ENCODE measurements around the gene ACKR2. TPM values are rescaled to one million over a fixed set of nuclear protein-coding genes. Genes with fewer than 3 reads are reported as not detected.
A peak's percentile ranks its signal among the peaks of the same experiment; 100 is the strongest.

Gene ACKR2
- total and polyA plus RNA-seq, 3 donors from 2014 or later, result 2.7 to 7.8 (median 3.4) TPM

DNA sequence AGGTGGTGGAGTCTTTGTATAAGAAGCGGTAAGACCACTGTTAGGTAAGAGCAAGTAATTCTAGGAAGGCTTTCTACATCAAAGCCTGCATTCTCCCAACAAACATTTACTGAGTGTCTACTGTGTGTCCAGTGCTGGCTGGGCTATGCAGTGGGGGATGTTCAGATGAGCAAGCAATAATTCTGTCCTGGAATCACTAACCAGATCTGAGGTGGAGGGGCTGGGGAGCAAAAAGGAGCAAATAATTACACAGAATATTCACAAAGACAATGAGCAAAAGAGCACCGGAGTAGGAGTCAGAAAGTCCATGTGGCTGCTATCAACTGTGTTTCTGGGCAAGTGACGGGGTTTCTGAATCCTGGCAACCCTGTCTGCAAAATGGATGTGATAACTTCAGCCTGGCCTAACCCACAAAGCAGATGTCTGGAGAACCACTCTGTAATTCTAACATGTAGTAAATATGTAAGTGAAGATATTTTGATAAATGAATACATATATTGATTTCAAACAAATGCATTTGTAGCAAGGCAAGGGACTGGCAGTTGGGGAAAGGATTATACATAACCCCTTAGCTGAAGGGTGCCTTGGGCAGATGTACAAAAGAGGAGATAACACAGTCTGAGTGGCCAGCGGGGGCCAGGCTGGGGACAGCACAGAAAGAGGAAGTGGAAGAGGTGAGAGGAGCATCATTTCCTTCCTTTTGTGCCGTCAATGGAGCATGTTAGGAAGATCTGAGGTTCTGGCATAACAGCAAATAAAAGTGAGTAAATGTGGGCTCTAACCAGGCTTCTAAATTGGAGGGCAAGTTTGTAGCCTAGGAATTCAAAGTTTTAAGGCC lies 37.7 kb downstream of the ACKR2 start:
- TF ChIP-seq POLR2A (IDR thresholded peaks at IDR 0.05) (no peak), CTCF (IDR thresholded peaks at IDR 0.05) (no peak)
- WGBS, 2 donors, result 46 to 49% methylated on average over 5 of the region's 5 CpGs
- Histone ChIP-seq H3K27me3 (no peaks in the 10 kb centered on the region), H3K36me3 (ENCODE audit: low read depth, missing control alignments) (no peaks in the 10 kb centered on the region), H3K27ac (peak overlapping the region in 1 of 2 donors; percentile 57), H3K4me3 (no peak overlapping the region), H3K9me3 (no peaks in the 10 kb centered on the region), H3K4me1 (peaks cover 35% of the 10 kb centered on the region)
- no peak for DNase-seq
- intact Hi-C loops (cut with DNase I; ENCODE audit: low total_unique reads), result no loop called here

GRCh38 chr3:42847731-42848130 lies 38.5 kb downstream of the ACKR2 start:
- intact Hi-C loops (cut with DNase I; ENCODE audit: low total_unique reads), result no loop called here
- TF ChIP-seq POLR2A (IDR thresholded peaks at IDR 0.05), result no peak
- no peak for TF ChIP-seq CTCF (IDR thresholded peaks at IDR 0.05)
- Histone ChIP-seq H3K4me1 (peaks cover 41% of the 10 kb centered on the region), H3K36me3 (ENCODE audit: low read depth, missing control alignments) (no peaks in the 10 kb centered on the region), H3K4me3 (no peak overlapping the region), H3K27me3 (no peaks in the 10 kb centered on the region), H3K9me3 (no peaks in the 10 kb centered on the region), H3K27ac (peak overlapping the region in 1 of 2 donors; percentile 35)
- 64 to 75% methylated on average over 4 of the region's 4 CpGs for WGBS, 2 donors
- no peak for DNase-seq

- intact Hi-C loops (cut with DNase I; ENCODE audit: low total_unique reads), result no loop called here
- DNase-seq, result no peak
- no peaks in the 10 kb centered on the region for H3K36me3 ChIP-seq (ENCODE audit: low read depth, missing control alignments)
- H3K9me3 ChIP-seq, result no peaks in the 10 kb centered on the region
- 94% methylated on average over 7 of the region's 7 CpGs for whole genome bisulfite sequencing, 2 donors
- H3K4me1 ChIP-seq, result peaks cover 41% of the 10 kb centered on the region
- no peak for TF ChIP-seq POLR2A (IDR thresholded peaks at IDR 0.05)
- no peak for TF ChIP-seq CTCF (IDR thresholded peaks at IDR 0.05)
- H3K27me3 ChIP-seq, result no peaks in the 10 kb centered on the region
- H3K27ac ChIP-seq, result no peak overlapping the region
- H3K4me3 ChIP-seq, result no peak overlapping the region
Measured at GRCh38 chr3:42849017-42849416, 39.8 kb downstream of the ACKR2 start.

DNA sequence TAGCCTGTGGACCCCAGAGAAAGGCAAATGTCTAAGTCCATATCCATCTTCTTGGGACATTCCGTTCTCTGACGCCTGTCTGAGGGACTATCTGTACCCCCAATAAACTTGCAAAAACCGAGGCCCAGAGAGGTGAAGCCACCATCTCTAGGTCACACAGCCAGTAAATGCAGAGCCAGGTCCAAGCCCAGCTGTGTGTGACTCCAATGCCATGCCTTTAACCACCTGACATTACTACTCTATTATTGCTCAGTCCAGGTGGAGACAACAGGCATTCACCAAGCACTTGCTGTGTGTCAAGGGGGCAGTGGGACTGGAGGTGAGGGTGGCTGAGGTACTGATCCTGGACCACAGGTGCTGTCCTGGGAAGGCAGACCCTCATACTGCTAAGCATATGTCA lies 41.0 kb downstream of the ACKR2 start:
- no peak overlapping the region for H3K4me3 ChIP-seq
- H3K27me3 ChIP-seq, result no peaks in the 10 kb centered on the region
- peaks cover 30% of the 10 kb centered on the region for H3K4me1 ChIP-seq
- TF ChIP-seq POLR2A (IDR thresholded peaks at IDR 0.05) (no peak), CTCF (IDR thresholded peaks at IDR 0.05) (no peak)
- no peaks in the 10 kb centered on the region for H3K9me3 ChIP-seq
- WGBS, 2 donors, result 90 to 95% methylated on average over 3 of the region's 3 CpGs
- H3K36me3 ChIP-seq (ENCODE audit: low read depth, missing control alignments), result no peaks in the 10 kb centered on the region
- DNase-seq, result no peak
- intact Hi-C loops (cut with DNase I; ENCODE audit: low total_unique reads), result no loop called here
- no peak overlapping the region for H3K27ac ChIP-seq

All from testis (tissue), 3 donors.